GM21526 (cell line): ENCODE data around the gene IQSEC1.

Source experiments
- ATAC-seq: cut with Tn5 transposase; IDR thresholded peaks from one replicate; pipeline ENCODE4 v1.9.1; 2021; ENCODE audit warnings: moderate library complexity; ENCODE audit not compliant: unreplicated experiment, low FRiP score

Gene IQSEC1

GRCh38 chr3:12961007-12961696 lies 112.1 kb downstream of the IQSEC1 start:
- no peak for ATAC-seq

- ATAC-seq, result no peak
Measured at GRCh38 chr3:12960497-12960896, 112.7 kb downstream of the IQSEC1 start.

- ATAC-seq, result no peak
Measured at GRCh38 chr3:12959838-12960378, 113.3 kb downstream of the IQSEC1 start.

GRCh38 chr3:12959410-12959809 lies 113.8 kb downstream of the IQSEC1 start:
- ATAC-seq, result no peak

- no peak for ATAC-seq
Measured at GRCh38 chr3:12957824-12958792, 115.1 kb downstream of the IQSEC1 start.

- no peak for ATAC-seq
Measured at GRCh38 chr3:12957339-12957738, 115.9 kb downstream of the IQSEC1 start.

- no peak for ATAC-seq
Measured at GRCh38 chr3:12956316-12956660, 116.9 kb downstream of the IQSEC1 start.

- ATAC-seq, result no peak
Measured at GRCh38 chr3:12955651-12956315, 117.4 kb downstream of the IQSEC1 start.

GRCh38 chr3:12954891-12955650 lies 118.2 kb downstream of the IQSEC1 start:
- ATAC-seq, result no peak

GRCh38 chr3:12954180-12954579 lies 119.0 kb downstream of the IQSEC1 start:
- no peak for ATAC-seq

GRCh38 chr3:12953201-12953995 lies 119.8 kb downstream of the IQSEC1 start:
- ATAC-seq, result no peak

GRCh38 chr3:12952343-12953200 lies 120.7 kb downstream of the IQSEC1 start:
- ATAC-seq, result no peak

- ATAC-seq, result no peak
Measured at GRCh38 chr3:12948891-12949711, 124.1 kb downstream of the IQSEC1 start.

- no peak for ATAC-seq
Measured at GRCh38 chr3:12948371-12948770, 124.9 kb downstream of the IQSEC1 start.

GRCh38 chr3:12947504-12948369 lies 125.5 kb downstream of the IQSEC1 start:
- ATAC-seq, result no peak

- no peak for ATAC-seq
Measured at GRCh38 chr3:12946649-12947316, 126.4 kb downstream of the IQSEC1 start.
